Measurements from ENCODE around the gene PIK3C2G.
"Not testable (repeated sequence)": the region's sequence is repeated elsewhere in the genome, so short reads cannot be mapped to it uniquely, and the experiment has no call there.

The PIK3C2G gene

GRCh38 chr12:18243238-18243637 lies 18.1 kb upstream of the PIK3C2G start:
- H3K4me3 ChIP-seq (replicated peaks in 1 of 2; ENCODE audit: low read depth in 2 of 2, low read length in 2 of 2): no peak overlapping the region
- TF ChIP-seq CTCF (IDR thresholded peaks at IDR 0.05; ENCODE audit: low read depth, low read length): no peak
- DNase-seq (ENCODE audit: low read depth in 2 of 2): no peak

- TF ChIP-seq CTCF (IDR thresholded peaks at IDR 0.05; ENCODE audit: low read depth, low read length): peak; percentile 31
- DNase-seq (ENCODE audit: low read depth in 2 of 2): no peak
- no peak overlapping the region for H3K4me3 ChIP-seq (replicated peaks in 1 of 2; ENCODE audit: low read depth in 2 of 2, low read length in 2 of 2)
Measured at GRCh38 chr12:18246066-18246465, 15.3 kb upstream of the PIK3C2G start.

DNA sequence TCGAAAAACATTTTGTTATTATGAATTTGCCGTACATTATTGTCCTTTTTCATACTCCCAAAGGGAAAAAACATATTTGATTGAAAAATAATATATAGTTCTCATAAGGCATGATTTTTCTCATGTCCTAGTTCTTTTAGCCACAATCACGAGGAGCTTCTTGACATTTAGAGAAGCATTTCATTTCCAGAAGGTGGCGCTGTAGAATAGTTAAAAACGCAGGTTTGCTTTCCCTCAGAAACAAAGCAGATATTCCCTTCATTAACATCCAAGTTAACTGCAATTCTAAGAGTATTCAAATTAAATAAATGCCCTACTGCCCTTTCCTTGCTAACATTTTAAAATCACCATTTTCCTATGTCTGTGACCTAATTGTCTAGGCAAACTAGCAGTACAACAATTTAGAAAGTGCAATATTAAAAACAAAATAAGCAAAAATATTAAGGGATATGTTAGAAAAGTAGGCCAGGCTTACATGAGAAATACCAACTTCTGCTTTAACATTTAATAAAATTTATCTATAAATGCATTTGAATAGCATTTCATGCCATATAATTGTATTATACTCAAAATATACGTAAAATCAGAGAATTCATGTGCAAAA lies 10.9 kb upstream of the PIK3C2G start:
- peak; percentile 62 for TF ChIP-seq CTCF (IDR thresholded peaks at IDR 0.05; ENCODE audit: low read depth, low read length)
- H3K4me3 ChIP-seq (replicated peaks in 1 of 2; ENCODE audit: low read depth in 2 of 2, low read length in 2 of 2): no peak overlapping the region
- DNase-seq (ENCODE audit: low read depth in 2 of 2): peak; percentile 84

DNA sequence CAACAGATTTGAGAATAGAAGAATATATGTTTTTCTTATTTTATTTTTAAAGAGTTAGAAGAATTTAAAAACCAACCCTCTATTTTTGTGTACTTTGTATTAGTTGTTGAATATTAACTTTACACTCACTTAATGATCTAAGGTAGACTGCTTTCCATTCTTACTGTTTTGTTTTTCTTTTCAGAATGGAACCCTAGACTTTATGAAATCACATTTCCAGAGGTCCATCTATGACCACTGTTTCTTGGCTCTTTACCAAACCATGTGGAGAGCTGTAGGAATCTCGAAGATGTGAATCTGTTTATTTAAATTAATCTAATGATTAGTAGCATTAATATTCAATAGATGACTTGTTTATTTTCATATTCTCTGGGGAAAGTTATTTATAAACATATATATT lies 7.2 kb upstream of the PIK3C2G start:
- DNase-seq (ENCODE audit: low read depth in 2 of 2): no peak
- H3K4me3 ChIP-seq (replicated peaks in 1 of 2; ENCODE audit: low read depth in 2 of 2, low read length in 2 of 2): no peak overlapping the region
- TF ChIP-seq CTCF (IDR thresholded peaks at IDR 0.05; ENCODE audit: low read depth, low read length): no peak

DNA sequence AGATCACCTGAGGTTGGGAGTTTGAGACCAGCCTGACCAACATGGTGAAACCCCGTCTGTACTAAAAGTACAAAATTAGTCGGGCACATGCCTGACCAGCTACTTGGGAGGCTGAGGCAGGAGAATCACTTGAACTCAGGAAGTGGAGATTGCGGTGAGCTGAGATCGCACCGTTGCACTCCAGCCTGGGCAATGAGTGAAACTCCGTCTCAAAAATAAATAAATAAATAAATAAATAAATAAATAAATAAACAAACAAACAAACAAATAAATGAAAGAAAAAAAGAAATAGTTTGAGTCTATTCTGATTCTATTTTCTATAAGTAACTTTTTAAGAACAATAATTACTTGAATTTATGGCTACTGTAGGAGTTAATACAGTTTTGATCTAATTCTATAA lies 6.3 kb upstream of the PIK3C2G start:
- DNase-seq (ENCODE audit: low read depth in 2 of 2): not testable (repeated sequence)

GRCh38 chr12:18257251-18257650 lies 4.1 kb upstream of the PIK3C2G start:
- DNase-seq (ENCODE audit: low read depth in 2 of 2): no peak
- no peak for TF ChIP-seq CTCF (IDR thresholded peaks at IDR 0.05; ENCODE audit: low read depth, low read length)
- no peak overlapping the region for H3K4me3 ChIP-seq (replicated peaks in 1 of 2; ENCODE audit: low read depth in 2 of 2, low read length in 2 of 2)

More for the DNA sequence above, 6.3 kb upstream of the PIK3C2G start:
- not testable (repeated sequence) for H3K4me3 ChIP-seq (replicated peaks in 1 of 2; ENCODE audit: low read depth in 2 of 2, low read length in 2 of 2)

DNA sequence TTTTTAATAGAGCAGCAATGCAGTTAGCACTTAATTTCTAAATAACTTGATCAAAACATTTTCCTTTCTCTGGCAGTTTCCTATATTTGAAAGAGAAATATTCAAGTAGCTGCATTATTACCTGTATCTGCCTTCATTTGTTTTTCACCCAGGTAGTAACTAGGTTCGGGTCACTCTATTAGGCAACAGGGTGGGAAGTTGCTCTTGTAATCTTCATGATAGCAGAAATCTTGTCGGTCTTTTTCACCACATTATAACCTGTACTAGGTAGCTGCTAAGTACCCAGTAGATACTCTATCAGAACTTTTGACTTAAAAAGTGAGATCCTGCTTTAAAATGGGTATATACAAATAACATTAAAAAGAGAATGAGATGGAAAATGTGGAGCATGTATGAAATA lies 2.4 kb upstream of the PIK3C2G start:
- no peak overlapping the region for H3K4me3 ChIP-seq (replicated peaks in 1 of 2; ENCODE audit: low read depth in 2 of 2, low read length in 2 of 2)
- no peak for DNase-seq (ENCODE audit: low read depth in 2 of 2)
- no peak for TF ChIP-seq CTCF (IDR thresholded peaks at IDR 0.05; ENCODE audit: low read depth, low read length)
